BLaER1 (cell line): ENCODE data around the gene PPM1H.

Experiments used
- H3K27ac ChIP-seq: shearing (Covaris generic); formaldehyde crosslinking; 2 replicates; pipeline ENCODE4 v1.8.1; 2022
- H3K27me3 ChIP-seq: shearing (Covaris generic); formaldehyde crosslinking; 2 replicates; pipeline ENCODE4 v1.8.1; 2022
- H3K36me3 ChIP-seq: shearing (Covaris generic); formaldehyde crosslinking; 2 replicates; pipeline ENCODE4 v1.8.1; 2022
- H3K4me1 ChIP-seq: shearing (Covaris generic); formaldehyde crosslinking; 2 replicates; pipeline ENCODE4 v1.8.1; 2022
- H3K4me2 ChIP-seq: shearing (Covaris generic); formaldehyde crosslinking; 2 replicates; pipeline ENCODE4 v1.8.1; 2022
- H3K4me3 ChIP-seq: shearing (Covaris generic); formaldehyde crosslinking; 2 replicates; pipeline ENCODE4 v1.8.1; 2022
- H3K9ac ChIP-seq: shearing (Covaris generic); formaldehyde crosslinking; 2 replicates; pipeline ENCODE4 v1.8.1; 2022
- H3K9me3 ChIP-seq: shearing (Covaris generic); formaldehyde crosslinking; 2 replicates; pipeline ENCODE4 v1.8.1; 2022
- H4K20me1 ChIP-seq: shearing (Covaris generic); formaldehyde crosslinking; 2 replicates; pipeline ENCODE4 v1.8.1; 2022
- Cebpa-rat ChIP-seq: shearing (Covaris generic); IDR thresholded peaks from 2 replicates; pipeline ENCODE4 v1.8.1; 2022

PPM1H gene

GRCh38 chr12:62934799-62935674 lies at the start of gene PPM1H:
Gene PPM1H (minus strand): TSS chr12:62935150. CDS start chr12:62934736, 414 bp downstream.
- Histone ChIP-seq H3K9ac (peak within 1 kb of the TSS; percentile 75), H4K20me1 (no peaks in the 10 kb centered on the region), H3K36me3 (no peaks in the 10 kb centered on the region), H3K4me1 (peaks cover 41% of the 10 kb centered on the region), H3K4me2 (peak within 1 kb of the TSS; percentile 94), H3K9me3 (no peaks in the 10 kb centered on the region), H3K27ac (peak within 1 kb of the TSS; percentile 67), H3K4me3 (peak within 1 kb of the TSS; percentile 79), H3K27me3 (no peaks in the 10 kb centered on the region; the same call in 1 of the 2 replicates)
- TF ChIP-seq Cebpa-rat: no peak

GRCh38 chr12:62983594-62983993 lies 48.6 kb upstream of the PPM1H start:
- Histone ChIP-seq H3K27ac (no peak overlapping the region), H4K20me1 (no peaks in the 10 kb centered on the region), H3K36me3 (no peaks in the 10 kb centered on the region), H3K4me2 (no peak overlapping the region), H3K9ac (no peak overlapping the region), H3K27me3 (no peaks in the 10 kb centered on the region), H3K4me1 (no peaks in the 10 kb centered on the region), H3K4me3 (no peak overlapping the region), H3K9me3 (no peaks in the 10 kb centered on the region)
- no peak for TF ChIP-seq Cebpa-rat

- Histone ChIP-seq H4K20me1 (no peaks in the 10 kb centered on the region), H3K9ac (no peak overlapping the region), H3K27me3 (no peaks in the 10 kb centered on the region), H3K4me3 (no peak overlapping the region), H3K27ac (no peak overlapping the region), H3K4me2 (no peak overlapping the region), H3K36me3 (no peaks in the 10 kb centered on the region), H3K9me3 (no peaks in the 10 kb centered on the region), H3K4me1 (no peaks in the 10 kb centered on the region)
- TF ChIP-seq Cebpa-rat: no peak
Measured at GRCh38 chr12:62978768-62979167, 43.8 kb upstream of the PPM1H start.

- H3K36me3 ChIP-seq: no peaks in the 10 kb centered on the region
- no peak overlapping the region for H3K4me2 ChIP-seq
- H3K9me3 ChIP-seq: no peaks in the 10 kb centered on the region
- H3K4me1 ChIP-seq: no peaks in the 10 kb centered on the region
- H3K4me3 ChIP-seq: no peak overlapping the region
- H3K27me3 ChIP-seq: no peaks in the 10 kb centered on the region
- H3K9ac ChIP-seq: no peak overlapping the region
- no peak overlapping the region for H3K27ac ChIP-seq
- TF ChIP-seq Cebpa-rat: no peak
- no peaks in the 10 kb centered on the region for H4K20me1 ChIP-seq
Measured at GRCh38 chr12:62977883-62978282, 42.9 kb upstream of the PPM1H start.

GRCh38 chr12:62977418-62977817 lies 42.5 kb upstream of the PPM1H start:
- TF ChIP-seq Cebpa-rat: no peak
- Histone ChIP-seq H3K9ac (no peak overlapping the region), H3K4me3 (no peak overlapping the region), H4K20me1 (no peaks in the 10 kb centered on the region), H3K36me3 (no peaks in the 10 kb centered on the region), H3K27me3 (no peaks in the 10 kb centered on the region), H3K4me1 (no peaks in the 10 kb centered on the region), H3K9me3 (no peaks in the 10 kb centered on the region), H3K4me2 (no peak overlapping the region), H3K27ac (no peak overlapping the region)

GRCh38 chr12:62976110-62976662 lies 41.2 kb upstream of the PPM1H start:
- Histone ChIP-seq H3K27ac (no peak overlapping the region), H3K36me3 (no peaks in the 10 kb centered on the region), H3K4me3 (no peak overlapping the region), H3K4me2 (no peak overlapping the region), H3K9ac (no peak overlapping the region), H4K20me1 (no peaks in the 10 kb centered on the region), H3K27me3 (no peaks in the 10 kb centered on the region), H3K9me3 (no peaks in the 10 kb centered on the region), H3K4me1 (no peaks in the 10 kb centered on the region)
- no peak for TF ChIP-seq Cebpa-rat

GRCh38 chr12:62971769-62972525 lies 37.0 kb upstream of the PPM1H start:
- no peak for TF ChIP-seq Cebpa-rat
- Histone ChIP-seq H4K20me1 (no peaks in the 10 kb centered on the region), H3K4me3 (no peak overlapping the region), H3K36me3 (no peaks in the 10 kb centered on the region), H3K27ac (no peak overlapping the region), H3K9ac (no peak overlapping the region), H3K4me1 (no peaks in the 10 kb centered on the region), H3K9me3 (no peaks in the 10 kb centered on the region), H3K27me3 (no peaks in the 10 kb centered on the region), H3K4me2 (no peak overlapping the region)

GRCh38 chr12:62969695-62970094 lies 34.7 kb upstream of the PPM1H start:
- Histone ChIP-seq H3K9me3 (no peaks in the 10 kb centered on the region), H3K4me3 (no peak overlapping the region), H3K27ac (no peak overlapping the region), H3K36me3 (no peaks in the 10 kb centered on the region), H4K20me1 (no peaks in the 10 kb centered on the region), H3K4me2 (no peak overlapping the region), H3K9ac (no peak overlapping the region), H3K4me1 (no peaks in the 10 kb centered on the region), H3K27me3 (no peaks in the 10 kb centered on the region)
- no peak for TF ChIP-seq Cebpa-rat

- Histone ChIP-seq H4K20me1 (no peaks in the 10 kb centered on the region), H3K4me1 (no peaks in the 10 kb centered on the region), H3K4me3 (no peak overlapping the region), H3K27me3 (no peaks in the 10 kb centered on the region), H3K27ac (no peak overlapping the region), H3K36me3 (no peaks in the 10 kb centered on the region), H3K4me2 (no peak overlapping the region), H3K9ac (no peak overlapping the region), H3K9me3 (no peaks in the 10 kb centered on the region)
- no peak for TF ChIP-seq Cebpa-rat
Measured at GRCh38 chr12:62967701-62968100, 32.8 kb upstream of the PPM1H start.
